Measurements from ENCODE around the gene RGS8.

GRCh38 chr1:182680408-182680807, 4.0 kb downstream of the RGS8 start:
- TF ChIP-seq CTCF (IDR thresholded peaks at IDR 0.05), result no peak
- no peak for TF ChIP-seq ZC3H11A (IDR thresholded peaks at IDR 0.05)
- no peak for TF ChIP-seq USF2 (IDR thresholded peaks at IDR 0.05)
- no peak for TF ChIP-seq REST (IDR thresholded peaks at IDR 0.05)
- TF ChIP-seq POLR2A (IDR thresholded peaks at IDR 0.05; ENCODE audit: low read length), result no peak
- TF ChIP-seq NR3C1 (IDR thresholded peaks at IDR 0.05), result no peak
- no peak for TF ChIP-seq RAD21 (conservative IDR thresholded peaks at IDR 0.05 in 1 of 2, IDR thresholded peaks at IDR 0.05 in 1 of 2)
